GM23338 (cell line): Measurements from ENCODE around the gene CACNA2D1. TPM values are rescaled to one million over a fixed set of nuclear protein-coding genes. Genes with fewer than 3 reads are reported as not detected.
A peak's percentile ranks its signal among the peaks of the same experiment; 100 is the strongest.

ENCODE experiments used
- ATAC-seq: fragments of 200-7000 bp; cut with Tn5 transposase; 3 replicates; pipeline ENCODE4 v1.9.1; 2020
- DNase-seq: peaks from one replicate; pipeline ENCODE4 v3.0.0-alpha.2; 2015; ENCODE audit warnings: low spot score
- H2AFZ ChIP-seq: fragments of 200-600 bp; sonication (generic); 2 replicates; pipeline ENCODE4 v1.8.0; 2016; ENCODE audit warnings: antibody characterized with exemption, mild to moderate bottlenecking, moderate library complexity
- H3F3A ChIP-seq: fragments of 200-600 bp; sonication (generic); replicated peaks from 2 replicates; pipeline ENCODE4 v1.8.0; 2017; ENCODE audit warnings: antibody characterized with exemption, mixed run types, low read depth
- H3K27ac ChIP-seq: fragments of 200-600 bp; sonication (generic); 2 replicates; pipeline ENCODE4 v1.6.1; 2016; ENCODE audit warnings: low read depth
- H3K27me3 ChIP-seq: fragments of 200-600 bp; sonication (generic); 2 replicates; pipeline ENCODE4 v1.8.0; 2016; ENCODE audit warnings: mild to moderate bottlenecking, mixed run types, moderate library complexity; ENCODE audit not compliant: insufficient read depth
- H3K36me3 ChIP-seq: fragments of 200-600 bp; sonication (generic); 2 replicates; pipeline ENCODE4 v1.8.0; 2016; ENCODE audit warnings: mild to moderate bottlenecking; ENCODE audit not compliant: insufficient read depth
- H3K4me1 ChIP-seq: fragments of 200-600 bp; sonication (generic); 2 replicates; pipeline ENCODE4 v1.8.0; 2016; ENCODE audit warnings: mild to moderate bottlenecking, moderate library complexity; ENCODE audit not compliant: insufficient read depth
- H3K4me2 ChIP-seq: fragments of 200-600 bp; sonication (generic); 2 replicates; pipeline ENCODE4 v1.7.1; 2017; ENCODE audit warnings: mixed run types
- H3K4me3 ChIP-seq: fragments of 200-600 bp; sonication (generic); 2 replicates; pipeline ENCODE4 v1.6.1; 2016; ENCODE audit warnings: mixed run types
- H3K79me2 ChIP-seq: fragments of 200-600 bp; sonication (generic); replicated peaks from 2 replicates; pipeline ENCODE4 v1.8.0; 2017; ENCODE audit warnings: mild to moderate bottlenecking; ENCODE audit not compliant: insufficient read depth
- H3K9me2 ChIP-seq: fragments of 200-600 bp; sonication (generic); 2 replicates; pipeline ENCODE4 v1.8.0; 2017; ENCODE audit not compliant: insufficient read depth
- H4K20me1 ChIP-seq: fragments of 200-600 bp; sonication (generic); replicated peaks from 2 replicates; pipeline ENCODE4 v1.8.0; 2017; ENCODE audit warnings: mild to moderate bottlenecking; ENCODE audit not compliant: insufficient read depth
- H3K27ac Mint-ChIP-seq: 2 replicates; pipeline ENCODE4 v1.8.0; 2020; ENCODE audit warnings: inconsistent platforms, mild to moderate bottlenecking, moderate library complexity, mixed read lengths
- H3K27me3 Mint-ChIP-seq: 3 replicates; pipeline ENCODE4 v1.8.0; 2022; ENCODE audit warnings: low read depth, mild to moderate bottlenecking, moderate library complexity, mixed read lengths, inconsistent platforms; ENCODE audit not compliant: insufficient read depth, poor library complexity
- H3K36me3 Mint-ChIP-seq: 3 replicates; pipeline ENCODE4 v1.8.0; 2021; ENCODE audit warnings: low read depth, mild to moderate bottlenecking, inconsistent platforms, moderate library complexity, mixed read lengths
- H3K4me1 Mint-ChIP-seq: 3 replicates; pipeline ENCODE4 v1.8.0; 2020; ENCODE audit warnings: mild to moderate bottlenecking, inconsistent platforms, mixed read lengths
- H3K4me3 Mint-ChIP-seq: 3 replicates; pipeline ENCODE4 v1.8.0; 2021; ENCODE audit warnings: moderate library complexity, mild to moderate bottlenecking, inconsistent platforms, mixed read lengths
- H3K9me3 Mint-ChIP-seq: 3 replicates; pipeline ENCODE4 v1.8.0; 2020; ENCODE audit warnings: moderate library complexity, mild to moderate bottlenecking, inconsistent platforms, mixed read lengths
- CREB1 ChIP-seq: fragments of 250-450 bp; sonication (Bioruptor Pico); IDR thresholded peaks from 2 replicates; pipeline ENCODE4 v1.5.0; 2020; ENCODE audit warnings: low read depth, mild to moderate bottlenecking, moderate library complexity
- ETS1 ChIP-seq: IDR thresholded peaks from 2 replicates; pipeline ENCODE4 v1.6.1; 2016; ENCODE audit warnings: antibody characterized with exemption
- EZH2 ChIP-seq: fragments of 200-600 bp; sonication (generic); IDR thresholded peaks from one replicate; pipeline ENCODE4 v1.8.0; 2017; ENCODE audit warnings: antibody characterized with exemption, mild to moderate bottlenecking, low read depth; ENCODE audit not compliant: unreplicated experiment
- EZH2phosphoT487 ChIP-seq: fragments of 200-600 bp; sonication (generic); IDR thresholded peaks from one replicate; pipeline ENCODE4 v1.8.1; 2018; ENCODE audit warnings: antibody characterized with exemption; ENCODE audit not compliant: unreplicated experiment
- JUNB ChIP-seq: IDR thresholded peaks from one replicate; pipeline ENCODE4 v1.6.1; 2016; ENCODE audit warnings: antibody characterized with exemption; ENCODE audit not compliant: unreplicated experiment
- NANOG ChIP-seq: IDR thresholded peaks from 2 replicates; pipeline ENCODE4 v1.6.1; 2016; ENCODE audit warnings: antibody characterized with exemption, borderline replicate concordance
- POLR2AphosphoS5 ChIP-seq: IDR thresholded peaks from 2 replicates; pipeline ENCODE4 v1.6.1; 2016; ENCODE audit warnings: antibody characterized with exemption, low read depth
- STAT1 ChIP-seq: IDR thresholded peaks from one replicate; pipeline ENCODE4 v1.6.1; 2016; ENCODE audit warnings: antibody characterized with exemption; ENCODE audit not compliant: unreplicated experiment
- ZNF114 ChIP-seq: fragments of 250-450 bp; sonication (Bioruptor Pico); IDR thresholded peaks from 2 replicates; pipeline ENCODE4 v1.5.0; 2020; ENCODE audit warnings: mild to moderate bottlenecking, moderate library complexity
- ZNF331 ChIP-seq: fragments of 250-450 bp; sonication (Bioruptor Pico); IDR thresholded peaks from 2 replicates; pipeline ENCODE4 v1.5.0; 2020; ENCODE audit warnings: low read depth, mild to moderate bottlenecking, moderate library complexity
- ZNF462 ChIP-seq: fragments of 250-450 bp; sonication (Bioruptor Pico); IDR thresholded peaks from 2 replicates; pipeline ENCODE4 v1.5.0; 2020; ENCODE audit warnings: mild to moderate bottlenecking, moderate library complexity
- polyA plus RNA-seq: library from polyadenylated mRNA; unstranded; fragments of >200 nt; fragmentation: Nextera tagmentation; extraction: Ambion mirVana; gene quantifications from 2 replicates; pipeline ENCODE4 v1.2.1, GENCODE V29; 2016
- total RNA-seq: library from RNA; depleted of rRNA; stranded (reverse); fragments of >200 nt; shearing (Covaris generic); gene quantifications from 2 replicates; pipeline ENCODE4 v1.2.3, GENCODE V29; 2014
- TF ChIP-seq, protein P1 (sequence below), 2 experiments: fragments of 200-600 bp in 1 of 2; sonication (generic) in 1 of 2; conservative IDR thresholded peaks; 2 replicates each; pipeline versions ENCODE4 v1.5.1 to v1.6.1; 2016 to 2017; ENCODE audit warnings: antibody characterized with exemption in 2 of 2, low read depth in 2 of 2, mild to moderate bottlenecking in 2 of 2, moderate library complexity in 1 of 2
- TF ChIP-seq, protein P2 (sequence below): IDR thresholded peaks from one replicate; pipeline ENCODE4 v1.6.1; 2018; ENCODE audit warnings: antibody characterized with exemption; ENCODE audit not compliant: unreplicated experiment

Gene CACNA2D1
- total and polyA plus RNA-seq, 2 experiments from 2014 or later: 7.0 to 20.4 TPM

DNA sequence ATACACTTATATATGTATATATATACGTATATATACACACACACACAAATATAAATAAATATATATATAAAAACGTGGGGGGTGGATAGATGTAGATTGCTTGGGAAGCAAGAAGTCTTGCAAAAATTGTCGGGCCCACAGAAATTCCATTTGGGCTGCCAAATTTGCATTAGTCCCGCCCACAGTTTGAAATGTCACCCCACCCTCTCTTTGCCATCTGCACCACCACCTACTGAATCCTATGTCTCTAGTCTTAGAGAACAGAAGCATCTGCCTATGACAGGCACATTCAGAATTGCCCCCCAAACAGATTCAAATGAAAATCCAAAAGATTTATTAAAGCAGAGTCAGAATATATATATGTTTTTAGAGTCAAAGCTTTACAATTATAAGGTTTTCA is 25.6 kb upstream of the CACNA2D1 start:
- Histone ChIP-seq H3K4me1 (peaks cover 28% of the 10 kb centered on the region), H3F3A (no peaks in the 10 kb centered on the region), H3K27me3 (no peaks in the 10 kb centered on the region), H2AFZ (no peak overlapping the region), H3K27ac (no peak overlapping the region), H3K9me2 (0 out of 2 replicates have a peak, but pooled peaks cover 3% of the 10 kb centered on the region), H3K79me2 (no peaks in the 10 kb centered on the region), H3K4me2 (no peak overlapping the region), H3K4me3 (no peak overlapping the region), H3K36me3 (no peaks in the 10 kb centered on the region), H4K20me1 (no peaks in the 10 kb centered on the region)
- Mint-ChIP-seq H3K27ac (no peak overlapping the region), H3K36me3 (peaks cover 3% of the 10 kb centered on the region; the same call in 1 of the 3 replicates), H3K27me3 (peaks cover 2% of the 10 kb centered on the region), H3K9me3 (peaks cover 7% of the 10 kb centered on the region; the same call in 2 of the 3 replicates), H3K4me1 (peaks cover 28% of the 10 kb centered on the region), H3K4me3 (no peak overlapping the region)
- DNase-seq: peak; percentile 44
- no peak; the same call in 2 of the 3 replicates for ATAC-seq
- no peak for TF ChIP-seq JUNB
- no peak for TF ChIP-seq ETS1
- TF ChIP-seq, protein P1, sequence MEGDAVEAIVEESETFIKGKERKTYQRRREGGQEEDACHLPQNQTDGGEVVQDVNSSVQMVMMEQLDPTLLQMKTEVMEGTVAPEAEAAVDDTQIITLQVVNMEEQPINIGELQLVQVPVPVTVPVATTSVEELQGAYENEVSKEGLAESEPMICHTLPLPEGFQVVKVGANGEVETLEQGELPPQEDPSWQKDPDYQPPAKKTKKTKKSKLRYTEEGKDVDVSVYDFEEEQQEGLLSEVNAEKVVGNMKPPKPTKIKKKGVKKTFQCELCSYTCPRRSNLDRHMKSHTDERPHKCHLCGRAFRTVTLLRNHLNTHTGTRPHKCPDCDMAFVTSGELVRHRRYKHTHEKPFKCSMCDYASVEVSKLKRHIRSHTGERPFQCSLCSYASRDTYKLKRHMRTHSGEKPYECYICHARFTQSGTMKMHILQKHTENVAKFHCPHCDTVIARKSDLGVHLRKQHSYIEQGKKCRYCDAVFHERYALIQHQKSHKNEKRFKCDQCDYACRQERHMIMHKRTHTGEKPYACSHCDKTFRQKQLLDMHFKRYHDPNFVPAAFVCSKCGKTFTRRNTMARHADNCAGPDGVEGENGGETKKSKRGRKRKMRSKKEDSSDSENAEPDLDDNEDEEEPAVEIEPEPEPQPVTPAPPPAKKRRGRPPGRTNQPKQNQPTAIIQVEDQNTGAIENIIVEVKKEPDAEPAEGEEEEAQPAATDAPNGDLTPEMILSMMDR (conservative IDR thresholded peaks at IDR 0.05; ENCODE audit: low read depth in 2 of 2): no peak
- TF ChIP-seq EZH2: no peak
- TF ChIP-seq ZNF114 (CRISPR knock-in tag): no peak
- no peak for TF ChIP-seq POLR2AphosphoS5
- no peak for TF ChIP-seq EZH2phosphoT487
- TF ChIP-seq ZNF462: no peak
- TF ChIP-seq, protein P2, sequence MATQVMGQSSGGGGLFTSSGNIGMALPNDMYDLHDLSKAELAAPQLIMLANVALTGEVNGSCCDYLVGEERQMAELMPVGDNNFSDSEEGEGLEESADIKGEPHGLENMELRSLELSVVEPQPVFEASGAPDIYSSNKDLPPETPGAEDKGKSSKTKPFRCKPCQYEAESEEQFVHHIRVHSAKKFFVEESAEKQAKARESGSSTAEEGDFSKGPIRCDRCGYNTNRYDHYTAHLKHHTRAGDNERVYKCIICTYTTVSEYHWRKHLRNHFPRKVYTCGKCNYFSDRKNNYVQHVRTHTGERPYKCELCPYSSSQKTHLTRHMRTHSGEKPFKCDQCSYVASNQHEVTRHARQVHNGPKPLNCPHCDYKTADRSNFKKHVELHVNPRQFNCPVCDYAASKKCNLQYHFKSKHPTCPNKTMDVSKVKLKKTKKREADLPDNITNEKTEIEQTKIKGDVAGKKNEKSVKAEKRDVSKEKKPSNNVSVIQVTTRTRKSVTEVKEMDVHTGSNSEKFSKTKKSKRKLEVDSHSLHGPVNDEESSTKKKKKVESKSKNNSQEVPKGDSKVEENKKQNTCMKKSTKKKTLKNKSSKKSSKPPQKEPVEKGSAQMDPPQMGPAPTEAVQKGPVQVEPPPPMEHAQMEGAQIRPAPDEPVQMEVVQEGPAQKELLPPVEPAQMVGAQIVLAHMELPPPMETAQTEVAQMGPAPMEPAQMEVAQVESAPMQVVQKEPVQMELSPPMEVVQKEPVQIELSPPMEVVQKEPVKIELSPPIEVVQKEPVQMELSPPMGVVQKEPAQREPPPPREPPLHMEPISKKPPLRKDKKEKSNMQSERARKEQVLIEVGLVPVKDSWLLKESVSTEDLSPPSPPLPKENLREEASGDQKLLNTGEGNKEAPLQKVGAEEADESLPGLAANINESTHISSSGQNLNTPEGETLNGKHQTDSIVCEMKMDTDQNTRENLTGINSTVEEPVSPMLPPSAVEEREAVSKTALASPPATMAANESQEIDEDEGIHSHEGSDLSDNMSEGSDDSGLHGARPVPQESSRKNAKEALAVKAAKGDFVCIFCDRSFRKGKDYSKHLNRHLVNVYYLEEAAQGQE: no peak
- TF ChIP-seq ZNF331 (CRISPR knock-in tag): no peak
- TF ChIP-seq NANOG: no peak
- TF ChIP-seq CREB1: no peak
- no peak for TF ChIP-seq STAT1
